GM23338 (cell line): ENCODE measurements around the gene MOB3B.

ENCODE experiments used
- CREB1 ChIP-seq: fragments of 250-450 bp; sonication (Bioruptor Pico); IDR thresholded peaks from 2 replicates; pipeline ENCODE4 v1.5.0; 2020; ENCODE audit warnings: low read depth, mild to moderate bottlenecking, moderate library complexity
- CTCF ChIP-seq, 2 experiments: fragments of 200-600 bp in 1 of 2; sonication (generic) in 1 of 2; conservative IDR thresholded peaks; 2 replicates each; pipeline versions ENCODE4 v1.5.1 to v1.6.1; 2016 to 2017; ENCODE audit warnings: antibody characterized with exemption in 2 of 2, low read depth in 2 of 2, mild to moderate bottlenecking in 2 of 2, moderate library complexity in 1 of 2
- EZH2 ChIP-seq: fragments of 200-600 bp; sonication (generic); IDR thresholded peaks from one replicate; pipeline ENCODE4 v1.8.0; 2017; ENCODE audit warnings: antibody characterized with exemption, mild to moderate bottlenecking, low read depth; ENCODE audit not compliant: unreplicated experiment
- JUNB ChIP-seq: IDR thresholded peaks from one replicate; pipeline ENCODE4 v1.6.1; 2016; ENCODE audit warnings: antibody characterized with exemption; ENCODE audit not compliant: unreplicated experiment
- NANOG ChIP-seq: IDR thresholded peaks from 2 replicates; pipeline ENCODE4 v1.6.1; 2016; ENCODE audit warnings: antibody characterized with exemption, borderline replicate concordance
- POLR2AphosphoS5 ChIP-seq: IDR thresholded peaks from 2 replicates; pipeline ENCODE4 v1.6.1; 2016; ENCODE audit warnings: antibody characterized with exemption, low read depth
- REST ChIP-seq: IDR thresholded peaks from one replicate; pipeline ENCODE4 v1.6.1; 2018; ENCODE audit warnings: antibody characterized with exemption; ENCODE audit not compliant: unreplicated experiment
- STAT1 ChIP-seq: IDR thresholded peaks from one replicate; pipeline ENCODE4 v1.6.1; 2016; ENCODE audit warnings: antibody characterized with exemption; ENCODE audit not compliant: unreplicated experiment

DNA sequence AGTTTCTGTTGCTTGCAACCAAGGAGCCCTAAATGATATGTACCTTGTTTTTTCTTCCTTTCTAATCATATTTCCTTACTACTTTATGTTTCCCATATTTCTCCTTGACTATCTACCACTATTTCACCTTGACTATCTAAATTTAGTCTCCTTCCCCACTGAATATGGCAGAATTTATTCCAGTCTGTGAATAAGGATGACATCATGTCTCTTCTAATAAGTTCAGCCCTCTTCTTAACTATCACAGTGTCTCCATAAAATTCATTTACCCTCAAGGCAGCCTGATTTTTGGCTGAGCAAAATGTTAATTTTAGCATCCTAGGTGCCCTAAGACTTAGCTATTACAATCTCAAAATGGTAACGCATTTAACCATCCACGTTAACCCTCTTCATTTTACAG, 133.1 kb downstream of the MOB3B start:
- no peak for TF ChIP-seq CTCF (conservative IDR thresholded peaks at IDR 0.05; ENCODE audit: low read depth in 2 of 2)
- no peak for TF ChIP-seq STAT1
- TF ChIP-seq EZH2: no peak
- TF ChIP-seq NANOG: no peak
- no peak for TF ChIP-seq JUNB
- no peak for TF ChIP-seq POLR2AphosphoS5
- TF ChIP-seq REST: no peak
- no peak for TF ChIP-seq CREB1 (CRISPR knock-in tag)
